HG03342 (cell line): Measurements from ENCODE around the gene FNBP1L.

Source experiments
- ATAC-seq: cut with Tn5 transposase; IDR thresholded peaks from one replicate; pipeline ENCODE4 v1.9.1; 2021; ENCODE audit warnings: mild to moderate bottlenecking, moderate library complexity; ENCODE audit not compliant: unreplicated experiment

The FNBP1L gene

GRCh38 chr1:93447481-93448291 is at the start of gene FNBP1L:
Gene FNBP1L (plus strand): TSS chr1:93448118. CDS start chr1:93448282, 164 bp downstream.
- no peak for ATAC-seq

DNA sequence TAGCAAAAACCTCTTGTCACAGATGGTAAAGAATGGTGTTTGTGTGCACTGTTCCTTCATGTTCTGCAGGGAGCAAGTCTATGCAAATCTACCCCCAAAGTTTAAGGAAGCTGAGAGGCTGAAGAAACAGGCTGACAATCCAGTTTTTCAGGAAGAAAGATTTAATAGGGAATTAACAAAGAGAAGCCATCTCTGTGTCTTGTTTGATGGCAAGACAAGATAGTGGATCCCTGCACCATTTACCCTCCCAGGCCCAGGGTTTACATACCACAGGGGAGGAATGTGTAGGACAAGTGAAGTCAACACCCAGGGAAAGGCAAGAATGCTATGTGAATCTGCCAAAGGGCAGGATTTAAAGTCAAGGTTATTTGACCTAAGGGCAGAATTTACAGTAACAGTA is 48.1 kb upstream of the FNBP1L start:
- no peak for ATAC-seq

DNA sequence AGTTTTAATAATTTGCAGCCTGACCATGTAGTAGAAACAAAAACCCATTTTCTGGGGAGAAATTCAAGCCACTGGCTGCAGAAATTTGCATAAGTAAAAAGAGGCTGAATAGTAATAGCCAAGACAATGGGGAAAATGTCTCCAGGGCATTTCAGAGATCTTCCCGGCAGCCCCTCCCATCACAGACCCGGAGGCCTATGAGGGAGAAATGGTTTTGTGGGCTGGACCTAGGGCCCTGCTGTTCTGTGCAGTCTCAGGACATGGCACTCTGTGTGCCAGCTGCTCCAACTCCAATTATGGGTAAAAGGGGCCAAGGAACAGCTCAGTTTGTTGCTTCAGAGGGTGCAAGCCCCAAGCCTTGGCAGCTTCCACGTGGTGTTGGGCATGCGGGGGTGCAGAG is 39.7 kb upstream of the FNBP1L start:
- no peak for ATAC-seq

DNA sequence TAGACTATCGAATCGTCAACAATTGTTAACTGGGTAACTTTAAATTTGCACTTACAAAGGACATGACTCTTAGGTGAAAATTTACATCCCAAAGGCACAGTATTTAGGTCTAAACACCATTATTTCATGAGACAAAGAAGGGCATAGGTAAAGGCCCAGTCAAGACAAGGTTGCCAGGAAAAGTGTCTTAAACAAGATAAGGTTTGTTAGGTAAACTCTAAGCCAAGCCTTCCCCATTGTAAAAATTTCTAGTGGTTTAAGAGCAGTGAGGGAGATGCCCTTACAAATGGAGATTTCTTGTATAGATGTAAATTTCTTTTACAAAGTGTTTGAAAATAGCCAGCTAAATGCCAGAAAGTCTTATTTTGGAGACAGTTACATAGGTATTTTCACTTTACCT is 36.9 kb upstream of the FNBP1L start:
- no peak for ATAC-seq

DNA sequence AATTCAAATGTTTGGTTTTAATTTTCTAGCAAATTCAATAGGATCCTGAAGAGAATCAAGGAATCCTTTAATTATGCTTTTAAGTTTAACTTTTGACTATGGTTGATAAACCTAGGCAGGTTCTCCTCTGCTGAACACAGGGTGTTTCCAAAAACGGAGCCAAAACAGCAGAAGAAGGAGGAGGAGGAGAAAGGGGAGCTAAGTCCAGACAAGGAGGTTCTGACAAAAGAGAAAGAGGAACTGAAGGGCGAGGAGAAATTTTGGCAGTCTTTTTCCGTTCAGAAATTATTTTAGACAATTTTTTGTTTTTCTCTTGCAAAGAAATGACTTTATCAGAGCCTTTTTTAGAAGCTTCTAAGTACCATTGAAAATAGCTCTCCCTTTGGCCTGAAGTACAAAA is 33.2 kb upstream of the FNBP1L start:
- ATAC-seq, result no peak

DNA sequence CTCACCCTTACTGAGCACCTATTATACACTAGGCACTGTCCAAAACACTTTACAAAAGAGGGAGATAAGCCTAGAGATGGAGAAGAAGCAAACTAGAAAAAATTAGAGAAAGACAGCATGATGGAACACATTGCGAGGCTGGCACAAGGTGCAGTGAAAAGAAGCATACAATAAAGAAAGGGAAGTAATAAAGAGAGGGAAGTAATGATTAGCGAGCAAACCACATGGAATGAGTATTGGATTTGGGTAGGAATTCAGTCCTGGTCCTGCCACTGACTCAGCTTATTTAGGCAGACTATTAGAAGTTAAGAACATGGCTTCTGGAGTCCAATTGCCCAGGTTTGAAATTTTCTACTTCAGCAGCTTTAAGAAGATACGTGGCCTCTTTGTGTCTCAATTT is 32.6 kb upstream of the FNBP1L start:
- ATAC-seq, result no peak

DNA sequence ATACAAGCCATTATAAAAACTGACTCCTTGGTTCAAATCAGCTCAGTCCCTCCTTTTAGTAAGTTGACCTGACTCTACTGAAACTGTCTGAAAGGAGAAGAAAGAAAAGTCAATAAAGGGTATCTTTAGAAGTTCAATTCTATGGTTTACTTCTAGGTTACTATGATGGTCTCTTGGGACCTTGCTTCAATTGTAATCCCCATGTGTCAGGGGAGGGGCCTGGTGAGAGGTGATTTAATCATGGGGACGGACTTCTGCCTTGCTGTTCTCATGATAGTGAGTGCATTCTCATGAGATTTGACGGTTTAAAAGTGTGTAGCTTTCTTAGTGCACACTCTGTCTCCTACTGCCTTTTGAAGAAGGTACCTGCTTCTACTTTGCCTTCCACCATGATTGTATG is 31.7 kb upstream of the FNBP1L start:
- no peak for ATAC-seq

DNA sequence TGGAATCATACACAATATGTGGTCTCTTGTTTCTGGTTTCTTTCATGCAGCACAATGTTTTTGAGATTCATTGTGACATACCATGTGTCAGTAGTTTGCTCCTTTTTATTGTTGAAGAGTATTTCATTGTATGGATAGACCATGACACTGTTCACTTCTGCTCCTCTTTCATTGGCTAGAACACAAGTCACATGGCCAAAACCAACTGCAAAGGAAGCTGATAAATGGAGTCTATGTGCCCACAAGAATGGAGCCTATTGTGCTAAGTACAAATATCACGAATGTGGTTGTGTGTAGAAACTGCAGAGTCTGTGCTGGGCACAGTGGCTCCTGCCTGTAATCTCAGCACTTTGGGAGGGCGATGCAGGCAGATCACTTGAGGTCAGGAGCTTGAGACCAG is 28.6 kb upstream of the FNBP1L start:
- no peak for ATAC-seq

DNA sequence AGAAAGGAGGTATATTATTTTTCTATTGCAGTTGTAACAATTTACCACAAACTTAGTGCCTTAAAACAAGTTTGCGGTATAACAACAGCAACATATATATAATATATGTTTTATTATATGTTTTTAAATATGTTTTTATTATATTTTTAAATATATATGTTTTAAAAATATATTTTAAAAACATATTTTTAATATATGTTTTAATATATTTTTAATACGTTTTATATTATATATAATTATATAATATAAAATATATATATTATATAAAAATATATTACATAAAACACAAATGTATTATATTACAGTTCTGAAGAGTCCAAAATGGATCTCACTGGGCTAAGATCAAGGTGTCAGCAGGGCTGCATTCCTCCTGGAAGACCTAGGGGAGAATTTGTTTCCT is 27.5 kb upstream of the FNBP1L start:
- ATAC-seq, result no peak

GRCh38 chr1:93426181-93426580 is 21.7 kb upstream of the FNBP1L start:
- no peak for ATAC-seq

DNA sequence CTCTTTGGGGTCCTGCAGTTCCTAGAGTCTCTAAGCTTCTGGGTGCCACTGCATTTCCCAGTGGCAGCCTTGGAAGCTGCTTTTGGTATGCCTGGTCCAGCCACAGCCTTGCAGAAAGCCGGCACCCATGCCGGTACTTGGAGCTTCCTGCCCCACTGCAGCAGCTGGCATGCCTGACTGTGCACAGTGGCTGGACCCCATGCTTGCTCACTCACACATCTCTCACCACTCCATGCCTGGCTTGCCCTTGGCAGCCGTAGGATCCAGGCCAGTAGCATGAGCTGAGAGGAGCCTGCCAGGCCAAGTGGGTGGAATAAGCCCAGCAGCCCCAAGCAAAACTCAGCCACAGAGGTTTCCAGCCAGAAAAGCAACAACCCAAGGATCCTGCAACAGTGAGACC is 20.3 kb upstream of the FNBP1L start:
- ATAC-seq, result no peak

GRCh38 chr1:93433407-93433961 is 14.4 kb upstream of the FNBP1L start:
- no peak for ATAC-seq

GRCh38 chr1:93434088-93434487 is 13.8 kb upstream of the FNBP1L start:
- no peak for ATAC-seq

- ATAC-seq, result no peak
Observed at GRCh38 chr1:93434987-93435386, 12.9 kb upstream of the FNBP1L start.

- no peak for ATAC-seq
Observed at GRCh38 chr1:93435443-93435842, 12.5 kb upstream of the FNBP1L start.

- ATAC-seq, result no peak
Observed at GRCh38 chr1:93436496-93436895, 11.4 kb upstream of the FNBP1L start.

GRCh38 chr1:93437976-93438605 is 9.8 kb upstream of the FNBP1L start:
- ATAC-seq, result no peak

DNA sequence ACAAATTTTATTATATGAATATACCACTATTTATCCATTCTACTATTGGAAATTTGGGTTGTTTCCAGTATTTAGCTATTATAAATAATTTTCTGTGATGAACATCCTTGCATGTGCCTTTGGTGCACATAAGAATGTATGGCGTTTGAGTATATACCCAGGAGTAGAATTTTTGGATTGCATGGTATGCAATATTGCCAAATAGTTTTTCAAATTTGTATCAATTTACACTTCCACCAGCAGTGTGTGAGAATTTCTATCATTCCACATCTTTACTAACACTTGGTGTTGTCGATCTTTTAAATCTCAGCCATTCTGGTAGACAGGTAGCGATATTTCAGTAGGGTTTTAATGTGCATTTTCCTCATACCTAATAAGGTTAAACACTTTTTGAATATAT is 9.2 kb upstream of the FNBP1L start:
- ATAC-seq, result no peak

- ATAC-seq, result no peak
Observed at GRCh38 chr1:93440272-93440671, 7.6 kb upstream of the FNBP1L start.

DNA sequence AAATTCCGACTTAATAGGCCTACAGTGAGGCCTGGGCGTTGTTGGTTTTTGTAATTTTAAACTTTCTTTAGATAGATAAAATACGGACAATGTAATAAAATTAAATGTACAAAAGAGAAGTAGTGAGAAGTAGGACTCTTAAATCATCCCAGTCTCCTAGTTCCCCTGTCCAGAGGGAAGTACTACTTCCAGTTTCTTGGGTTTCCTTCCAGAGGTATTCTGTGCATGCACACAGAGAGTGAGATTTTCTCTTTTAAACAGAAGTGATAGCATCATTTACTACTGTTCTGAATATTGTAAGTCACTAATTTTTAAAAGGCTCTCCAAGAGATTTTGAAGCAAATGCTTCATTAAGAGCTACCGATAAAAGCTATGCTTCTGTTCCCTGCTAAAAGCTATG is 7.2 kb upstream of the FNBP1L start:
- no peak for ATAC-seq

GRCh38 chr1:93441589-93441988 is 6.3 kb upstream of the FNBP1L start:
- no peak for ATAC-seq

GRCh38 chr1:93442008-93442666 is 5.8 kb upstream of the FNBP1L start:
- no peak for ATAC-seq
